ENCODE results near the gene MEGF6. TPM values are rescaled to one million over a fixed set of nuclear protein-coding genes. Genes with fewer than 3 reads are reported as not detected.

Gene MEGF6
- total RNA-seq, 2 donors from 2014 or later: 12.4 to 15.8 TPM

- DNase-seq (peak; percentile 80), ATAC-seq (peak; percentile 39 to 74)
- intact Hi-C loops (cut with DNase I): no loop called here
Observed at GRCh38 chr1:3504151-3504821, 107.0 kb downstream of the MEGF6 start.

- intact Hi-C loops (cut with DNase I): no loop called here
- no peak for ATAC-seq
- DNase-seq: no peak
Observed at GRCh38 chr1:3503525-3503886, 107.8 kb downstream of the MEGF6 start.

- intact Hi-C loops (cut with DNase I): no loop called here
- ATAC-seq (no peak), DNase-seq (no peak)
Observed at GRCh38 chr1:3502641-3503524, 108.4 kb downstream of the MEGF6 start.

- intact Hi-C loops (cut with DNase I): no loop called here
- peak; percentile 69 to 82 for ATAC-seq
- peak; percentile 70 for DNase-seq
Observed at GRCh38 chr1:3501856-3502640, 109.3 kb downstream of the MEGF6 start.

GRCh38 chr1:3501437-3501836, 109.9 kb downstream of the MEGF6 start:
- DNase-seq: no peak
- no peak for ATAC-seq
- intact Hi-C loops (cut with DNase I): no loop called here

GRCh38 chr1:3500265-3500835, 111.0 kb downstream of the MEGF6 start:
- DNase-seq (no peak), ATAC-seq (no peak)
- intact Hi-C loops (cut with DNase I): no loop called here

- no peak for DNase-seq
- intact Hi-C loops (cut with DNase I): loop anchor here in 1 of 2 donors (10.0 kb wide), 1 partner anchor 225 kb away; no protein-coding TSS in a partner anchor
Observed at GRCh38 chr1:3499611-3500010, 111.7 kb downstream of the MEGF6 start.

GRCh38 chr1:3498986-3499385, 112.3 kb downstream of the MEGF6 start:
- DNase-seq (no peak), ATAC-seq (no peak)
- intact Hi-C loops (cut with DNase I): loop anchor here in 1 of 2 donors (10.0 kb wide), 1 partner anchor 226 kb away; no protein-coding TSS in a partner anchor

More at GRCh38 chr1:3499611-3500010, 111.7 kb downstream of the MEGF6 start:
- no peak for ATAC-seq

- intact Hi-C loops (cut with DNase I): loop anchor here in 1 of 2 donors (10.0 kb wide), 1 partner anchor 226 kb away; no protein-coding TSS in a partner anchor
- ATAC-seq (no peak), DNase-seq (no peak)
Observed at GRCh38 chr1:3498246-3498930, 112.9 kb downstream of the MEGF6 start.

GRCh38 chr1:3497521-3497920, 113.8 kb downstream of the MEGF6 start:
- no peak for ATAC-seq
- intact Hi-C loops (cut with DNase I): loop anchor here in 1 of 2 donors (10.0 kb wide), 1 partner anchor 227 kb away; no protein-coding TSS in a partner anchor

GRCh38 chr1:3496916-3497315, 114.4 kb downstream of the MEGF6 start:
- no peak for DNase-seq
- intact Hi-C loops (cut with DNase I): loop anchor here in 1 of 2 donors (10.0 kb wide), 1 partner anchor 228 kb away; no protein-coding TSS in a partner anchor
- ATAC-seq: no peak

More at GRCh38 chr1:3497521-3497920, 113.8 kb downstream of the MEGF6 start:
- DNase-seq: no peak

GRCh38 chr1:3495776-3496745, 115.2 kb downstream of the MEGF6 start:
- ATAC-seq: no peak
- DNase-seq: no peak
- intact Hi-C loops (cut with DNase I): loop anchor here in 1 of 2 donors (10.0 kb wide), 1 partner anchor 229 kb away; no protein-coding TSS in a partner anchor

GRCh38 chr1:3494321-3495308, 116.7 kb downstream of the MEGF6 start:
- intact Hi-C loops (cut with DNase I): loop anchor here in 1 of 2 donors (10.0 kb wide), 1 partner anchor 230 kb away; no protein-coding TSS in a partner anchor
- ATAC-seq: no peak
- no peak for DNase-seq

GRCh38 chr1:3492545-3493246, 118.6 kb downstream of the MEGF6 start:
- no peak for DNase-seq

More at GRCh38 chr1:3492545-3493246, 118.6 kb downstream of the MEGF6 start:
- intact Hi-C loops (cut with DNase I): loop anchor here in 1 of 2 donors (10.0 kb wide), 1 partner anchor 232 kb away; no protein-coding TSS in a partner anchor
- no peak for ATAC-seq
